C4-2B (cell line): ENCODE data around the gene ABI1.

ENCODE experiments used
- ZFX ChIP-seq: fragments of 450-650 bp; IDR thresholded peaks from 2 replicates; pipeline ENCODE4 v1.6.1; 2017
- TF ChIP-seq, protein P1 (sequence below): fragments of 450-650 bp; conservative IDR thresholded peaks from 2 replicates; pipeline ENCODE4 v1.5.1; 2017; ENCODE audit warnings: mild to moderate bottlenecking

DNA sequence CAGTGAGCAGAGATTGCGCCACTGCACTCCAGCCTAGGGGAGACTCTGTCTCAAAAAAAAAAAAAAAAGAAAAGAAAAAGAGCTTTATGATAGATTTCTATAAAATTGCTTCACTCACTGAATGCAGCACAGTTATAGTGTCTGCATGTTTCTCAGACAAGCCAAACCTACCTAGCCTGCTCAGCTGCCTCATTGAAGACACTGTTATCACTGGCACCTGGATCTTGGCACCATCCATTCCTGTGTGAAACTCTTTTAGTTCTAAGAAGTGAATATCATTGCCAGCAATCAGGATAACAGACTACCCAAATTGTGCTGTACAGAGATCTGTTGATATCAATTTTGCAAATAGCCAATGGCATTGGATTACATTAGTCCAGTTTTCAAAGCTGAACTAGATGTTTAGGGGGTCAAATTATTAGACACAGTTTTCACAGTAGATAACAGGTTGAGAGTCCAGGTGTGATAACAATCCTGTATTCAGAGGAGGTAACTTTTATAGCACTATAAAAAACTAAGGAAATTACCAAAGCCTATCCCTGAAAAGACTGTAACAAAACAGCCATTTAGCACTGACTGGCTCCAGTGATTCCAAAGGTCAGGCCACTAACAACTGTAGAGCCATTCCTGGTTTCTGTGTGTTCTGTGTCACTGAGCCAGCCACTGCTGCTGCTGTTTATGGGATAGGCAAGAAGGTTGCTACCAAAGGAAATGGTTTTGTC lies 146.2 kb downstream of the ABI1 start:
- TF ChIP-seq, protein P1, sequence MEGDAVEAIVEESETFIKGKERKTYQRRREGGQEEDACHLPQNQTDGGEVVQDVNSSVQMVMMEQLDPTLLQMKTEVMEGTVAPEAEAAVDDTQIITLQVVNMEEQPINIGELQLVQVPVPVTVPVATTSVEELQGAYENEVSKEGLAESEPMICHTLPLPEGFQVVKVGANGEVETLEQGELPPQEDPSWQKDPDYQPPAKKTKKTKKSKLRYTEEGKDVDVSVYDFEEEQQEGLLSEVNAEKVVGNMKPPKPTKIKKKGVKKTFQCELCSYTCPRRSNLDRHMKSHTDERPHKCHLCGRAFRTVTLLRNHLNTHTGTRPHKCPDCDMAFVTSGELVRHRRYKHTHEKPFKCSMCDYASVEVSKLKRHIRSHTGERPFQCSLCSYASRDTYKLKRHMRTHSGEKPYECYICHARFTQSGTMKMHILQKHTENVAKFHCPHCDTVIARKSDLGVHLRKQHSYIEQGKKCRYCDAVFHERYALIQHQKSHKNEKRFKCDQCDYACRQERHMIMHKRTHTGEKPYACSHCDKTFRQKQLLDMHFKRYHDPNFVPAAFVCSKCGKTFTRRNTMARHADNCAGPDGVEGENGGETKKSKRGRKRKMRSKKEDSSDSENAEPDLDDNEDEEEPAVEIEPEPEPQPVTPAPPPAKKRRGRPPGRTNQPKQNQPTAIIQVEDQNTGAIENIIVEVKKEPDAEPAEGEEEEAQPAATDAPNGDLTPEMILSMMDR: no peak
- TF ChIP-seq ZFX: no peak
